ENCODE measurements around the gene CPEB4.

CPEB4 gene

DNA sequence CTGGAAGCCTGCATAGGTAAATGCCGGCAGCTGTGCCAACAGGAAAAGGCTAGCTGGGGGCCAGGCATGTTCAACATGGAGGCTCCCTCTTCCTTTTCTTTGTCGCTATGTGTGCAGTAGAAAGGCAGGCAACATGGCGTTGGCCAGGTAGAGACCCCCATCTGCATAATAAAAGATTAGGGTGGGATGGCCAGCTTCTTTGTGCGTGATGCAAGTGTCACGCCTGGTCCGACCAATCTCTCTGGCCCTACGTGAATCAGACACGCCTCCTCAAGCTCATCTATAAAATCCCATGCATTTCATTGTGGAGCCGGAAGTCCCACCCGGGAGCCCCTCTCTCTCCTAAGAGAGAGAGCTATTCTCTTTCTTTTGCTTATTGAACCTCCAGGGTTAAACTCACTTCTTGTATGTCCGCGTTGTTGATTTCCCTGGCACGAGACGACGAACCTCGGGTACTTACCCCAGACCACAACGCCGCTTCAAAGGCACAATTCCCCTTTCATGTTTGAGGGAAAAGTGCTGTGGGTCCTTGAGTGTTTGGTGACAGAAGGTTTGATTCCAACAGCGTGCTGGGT, 75.8 kb downstream of the CPEB4 start:
- DNase-seq (ENCODE audit: low read depth): no peak
- H3K4me3 ChIP-seq (ENCODE audit: control insufficient read depth, low read depth, low read length): peak overlapping the region; percentile 42
- TF ChIP-seq CTCF (IDR thresholded peaks at IDR 0.05; ENCODE audit: control insufficient read depth, insufficient read depth, low read depth, low read length, missing control alignments): no peak

DNA sequence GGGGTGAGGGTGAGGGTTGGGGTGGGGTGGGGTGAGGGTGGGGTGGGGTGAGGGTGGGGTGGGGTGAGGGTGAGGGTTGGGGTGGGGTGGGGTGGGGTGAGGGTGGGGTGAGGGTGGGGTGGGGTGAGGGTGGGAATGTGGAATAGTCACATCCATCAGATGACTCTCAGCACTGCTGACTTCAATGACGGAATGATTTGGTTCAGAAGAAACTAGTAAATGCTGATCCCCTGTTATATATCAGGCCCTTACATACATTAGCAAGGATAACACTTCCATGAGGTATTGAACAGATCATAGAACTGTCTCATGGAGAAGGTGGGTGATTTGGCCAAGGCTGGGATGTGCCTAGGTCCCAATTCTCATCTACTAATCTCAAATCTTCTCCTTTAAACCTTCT, 76.4 kb downstream of the CPEB4 start:
- H3K4me3 ChIP-seq (ENCODE audit: control insufficient read depth, low read depth, low read length): no peak overlapping the region
- no peak for TF ChIP-seq CTCF (IDR thresholded peaks at IDR 0.05; ENCODE audit: control insufficient read depth, insufficient read depth, low read depth, low read length, missing control alignments)
- DNase-seq (ENCODE audit: low read depth): no peak

DNA sequence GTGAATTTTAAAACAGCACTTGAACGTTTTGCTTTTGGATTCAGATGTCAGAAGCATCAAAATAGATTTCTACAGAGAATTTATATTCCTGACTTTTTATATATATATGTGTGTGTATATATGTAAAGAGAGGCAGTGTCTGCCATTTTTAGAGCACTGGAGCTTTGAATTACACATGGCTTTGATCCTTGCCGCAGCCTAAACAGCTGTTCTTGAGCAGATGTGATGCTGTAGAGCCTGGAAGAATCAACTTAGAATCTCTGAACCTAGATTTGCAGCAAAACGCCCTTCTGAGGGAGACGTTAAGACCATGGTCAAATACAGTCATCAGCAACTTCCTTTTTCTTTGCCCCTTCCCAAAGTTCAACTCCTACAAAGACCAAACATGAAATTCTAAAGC, 79.1 kb downstream of the CPEB4 start:
- H3K4me3 ChIP-seq (ENCODE audit: control insufficient read depth, low read depth, low read length): no peak overlapping the region
- no peak for DNase-seq (ENCODE audit: low read depth)
- TF ChIP-seq CTCF (IDR thresholded peaks at IDR 0.05; ENCODE audit: control insufficient read depth, insufficient read depth, low read depth, low read length, missing control alignments): no peak

GRCh38 chr5:173968154-173968797, 80.1 kb downstream of the CPEB4 start:
- no peak overlapping the region for H3K4me3 ChIP-seq (ENCODE audit: control insufficient read depth, low read depth, low read length)
- DNase-seq (ENCODE audit: low read depth): no peak
- no peak for TF ChIP-seq CTCF (IDR thresholded peaks at IDR 0.05; ENCODE audit: control insufficient read depth, insufficient read depth, low read depth, low read length, missing control alignments)

DNA sequence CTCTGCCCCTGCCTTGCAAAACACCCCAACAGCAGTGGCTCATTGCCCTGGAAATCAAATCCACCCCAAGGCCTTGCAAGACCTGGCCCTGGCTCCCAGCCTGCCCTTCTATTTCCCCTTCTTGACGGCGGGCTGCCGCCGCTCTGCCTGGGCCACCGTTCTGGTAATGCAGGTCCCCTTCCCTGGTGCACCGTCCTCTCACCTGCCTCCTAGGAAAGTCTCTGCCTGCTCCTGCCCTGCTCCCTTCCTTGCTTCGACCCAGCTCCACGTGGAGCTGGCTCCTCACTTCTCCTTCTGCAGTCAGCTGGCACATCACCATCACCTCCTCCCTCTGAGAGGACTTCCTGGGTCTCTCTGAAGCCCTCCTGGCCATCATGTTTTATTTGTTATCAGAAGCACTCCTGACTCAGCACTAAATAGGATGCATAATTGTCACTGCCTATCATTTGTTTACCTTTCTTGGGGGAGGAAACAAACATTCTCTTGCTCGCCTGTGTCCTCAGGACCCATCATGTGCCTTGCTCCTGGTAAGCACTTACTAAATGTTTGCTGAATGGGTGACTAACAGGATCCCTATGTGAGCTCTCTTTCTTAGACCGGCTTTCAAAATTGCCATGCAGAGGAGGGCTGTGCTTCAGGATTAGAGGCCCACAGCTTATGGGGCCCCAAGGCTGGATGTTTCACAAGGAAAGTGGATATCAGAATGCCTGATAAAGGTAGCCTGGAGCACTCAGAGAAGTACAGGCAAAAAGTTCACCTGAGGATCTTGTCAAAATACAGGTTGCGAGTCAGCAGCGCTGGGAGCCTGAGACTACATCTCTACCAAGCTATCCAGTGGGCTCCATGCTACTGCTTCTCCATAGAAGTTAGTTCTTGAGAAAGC, 81.3 kb downstream of the CPEB4 start:
- DNase-seq (ENCODE audit: low read depth): no peak
- no peak overlapping the region for H3K4me3 ChIP-seq (ENCODE audit: control insufficient read depth, low read depth, low read length)

More for the DNA sequence above, 81.3 kb downstream of the CPEB4 start:
- TF ChIP-seq CTCF (IDR thresholded peaks at IDR 0.05; ENCODE audit: control insufficient read depth, insufficient read depth, low read depth, low read length, missing control alignments): no peak

All from AG09309 (cell line).